ENCODE data around the gene SEMA4C.

Gene SEMA4C

DNA sequence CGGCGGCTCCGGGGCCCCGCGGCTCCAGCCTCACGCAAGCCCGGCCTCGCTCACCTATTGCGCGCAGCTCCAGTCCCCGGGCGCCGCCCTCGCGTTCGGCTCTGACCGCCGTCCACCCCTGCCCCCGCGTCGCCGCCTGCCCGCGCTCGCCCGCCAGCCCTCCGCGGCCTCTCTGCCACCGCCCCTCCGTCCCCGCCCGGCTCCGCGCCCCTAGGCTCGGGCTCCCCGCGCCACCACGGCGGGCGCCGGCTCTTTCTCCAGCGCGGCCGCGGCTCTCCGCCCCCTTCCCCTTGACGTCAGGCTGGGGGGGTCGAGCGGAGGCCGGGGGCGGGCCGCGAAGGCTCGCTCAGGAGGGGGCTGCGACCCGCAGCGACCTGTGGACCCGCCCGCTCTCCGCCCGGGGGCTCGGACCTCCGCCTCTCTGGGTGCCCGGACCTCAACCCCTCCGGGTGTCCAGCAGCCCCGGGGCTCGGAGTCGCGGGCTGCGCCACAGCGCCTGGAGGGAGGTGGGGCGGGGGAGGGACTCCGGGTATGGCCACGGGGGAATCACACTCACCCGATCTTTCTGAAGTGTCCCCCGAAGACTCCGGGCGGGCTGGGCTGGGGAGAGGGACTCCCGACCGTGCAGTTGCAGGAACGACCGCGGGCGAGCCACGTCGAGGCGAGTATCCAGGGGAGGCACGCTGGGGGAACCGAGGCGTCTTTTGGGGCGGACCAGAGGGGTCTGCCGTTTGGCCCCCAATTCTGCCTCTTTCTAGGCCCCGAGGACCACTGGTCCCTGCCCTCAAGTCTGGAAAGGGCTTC, at the start of gene SEMA4C:
Gene SEMA4C, minus strand, starts transcription at position 259 of the 804 bp plus-strand sequence. CDS start 2,194 bp downstream, outside the sequence.
- TF ChIP-seq FOXP2 (optimal IDR thresholded peaks at IDR 0.05; ENCODE audit: control extremely low read depth, extremely low read length, insufficient read depth) (no peak), EZH2 (IDR thresholded peaks at IDR 0.05) (no peak), POLR2AphosphoS5 (IDR thresholded peaks at IDR 0.05; ENCODE audit: borderline replicate concordance, low read depth, low read length) (no peak; the same call in 1 of the 2 replicates)
- Histone ChIP-seq H3K4me3 (peak within 1 kb of the TSS; percentile 95), H3K9ac (ENCODE audit: insufficient read length) (peak within 1 kb of the TSS; percentile 96), H3K9me3 (ENCODE audit: low read depth, low read length) (no peaks in the 10 kb centered on the region), H3K36me3 (ENCODE audit: insufficient read depth, low read length) (peaks cover 16% of the 10 kb centered on the region; the same call in 1 of the 2 replicates), H3K27ac (peak within 1 kb of the TSS; percentile 83)
- no peak for DNase-seq (ENCODE audit: low read depth, low spot score)

- Histone ChIP-seq H3K9ac (ENCODE audit: insufficient read length) (no peak overlapping the region), H3K4me3 (no peak overlapping the region), H3K27ac (no peak overlapping the region), H3K36me3 (ENCODE audit: insufficient read depth, low read length) (no peaks in the 10 kb centered on the region), H3K9me3 (ENCODE audit: low read depth, low read length) (no peaks in the 10 kb centered on the region)
- TF ChIP-seq EZH2 (IDR thresholded peaks at IDR 0.05), result no peak
- TF ChIP-seq POLR2AphosphoS5 (IDR thresholded peaks at IDR 0.05; ENCODE audit: borderline replicate concordance, low read depth, low read length), result no peak
- TF ChIP-seq FOXP2 (optimal IDR thresholded peaks at IDR 0.05; ENCODE audit: control extremely low read depth, extremely low read length, insufficient read depth), result no peak
- DNase-seq (ENCODE audit: low read depth, low spot score), result no peak
Observed at GRCh38 chr2:96918754-96919550, 49.1 kb upstream of the SEMA4C start.

DNA sequence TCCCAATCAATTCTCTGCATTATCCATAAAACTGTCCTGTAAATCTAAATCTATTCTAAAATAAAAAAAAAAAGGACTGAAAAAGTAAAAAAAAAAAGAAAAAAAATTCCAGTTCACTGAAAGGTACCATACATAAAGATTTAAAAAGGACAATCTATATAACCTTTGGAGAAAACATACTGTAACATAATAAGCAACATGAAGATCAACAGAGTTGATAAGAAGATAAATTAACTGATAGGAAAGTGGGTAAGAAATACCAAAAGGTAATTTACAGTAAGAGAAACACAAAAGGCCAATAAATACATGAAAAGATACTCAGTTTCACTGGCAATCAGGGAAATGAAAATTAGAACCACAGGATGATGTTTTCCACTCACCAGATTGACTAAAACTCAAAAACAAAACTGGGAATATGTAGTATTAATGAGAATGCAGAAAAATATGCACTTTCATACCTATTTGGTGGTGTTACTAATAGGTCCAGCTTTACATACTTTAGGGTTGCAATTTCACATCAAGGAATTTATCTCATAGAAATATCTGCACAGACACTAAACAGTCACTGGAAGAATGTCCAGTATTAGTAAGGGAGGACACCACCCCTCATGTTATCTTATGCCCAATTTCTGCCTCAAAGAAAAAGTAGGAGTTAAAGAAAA, 48.3 kb upstream of the SEMA4C start:
- Histone ChIP-seq H3K9ac (ENCODE audit: insufficient read length) (no peak overlapping the region), H3K4me3 (no peak overlapping the region), H3K27ac (no peak overlapping the region), H3K36me3 (ENCODE audit: insufficient read depth, low read length) (no peaks in the 10 kb centered on the region), H3K9me3 (ENCODE audit: low read depth, low read length) (no peaks in the 10 kb centered on the region)
- no peak for DNase-seq (ENCODE audit: low read depth, low spot score)
- no peak for TF ChIP-seq FOXP2 (optimal IDR thresholded peaks at IDR 0.05; ENCODE audit: control extremely low read depth, extremely low read length, insufficient read depth)

DNA sequence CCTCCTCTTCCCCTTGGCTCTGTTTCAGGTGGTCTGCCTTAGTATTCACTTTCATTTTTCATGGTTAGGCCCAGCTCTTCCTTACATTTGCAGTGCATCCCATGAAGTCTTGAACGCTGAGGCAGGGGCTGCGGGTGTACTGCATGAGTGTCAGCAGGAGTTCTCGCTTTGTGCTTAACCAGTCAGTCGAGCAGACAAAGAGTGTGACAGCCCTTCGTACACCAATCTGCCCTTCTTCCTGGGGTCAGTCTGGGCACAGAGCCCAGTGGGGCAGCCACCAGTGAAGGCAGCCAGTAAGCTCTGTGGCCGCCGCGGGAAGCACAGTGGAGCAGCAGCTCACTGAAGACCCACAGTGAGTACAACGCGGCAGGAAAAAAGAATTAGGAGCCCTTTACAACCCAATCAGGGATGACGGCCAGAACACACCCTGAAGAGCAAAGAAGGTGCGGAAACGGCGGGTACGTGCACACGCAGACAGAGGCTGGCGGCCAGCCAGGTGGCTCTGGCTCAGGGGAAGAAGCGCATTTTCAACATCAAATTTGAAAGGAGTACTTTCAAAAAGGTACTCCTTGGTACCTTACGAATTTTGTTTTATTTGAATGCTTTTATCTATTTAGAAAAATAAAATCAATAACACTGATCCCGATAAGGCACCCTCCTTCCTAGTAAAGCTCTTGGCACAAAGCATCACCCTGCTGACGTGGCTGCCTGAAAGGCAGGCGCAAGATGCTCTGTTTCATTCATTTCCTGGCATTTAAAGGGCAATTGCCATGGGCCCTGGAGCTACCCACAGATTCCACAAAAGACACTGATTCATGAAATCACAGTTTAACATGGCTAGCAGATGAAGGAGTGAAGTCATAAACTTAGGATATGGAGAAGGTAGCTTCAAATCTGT, 47.0 kb upstream of the SEMA4C start:
- Histone ChIP-seq H3K9me3 (ENCODE audit: low read depth, low read length) (no peaks in the 10 kb centered on the region), H3K9ac (ENCODE audit: insufficient read length) (no peak overlapping the region), H3K4me3 (no peak overlapping the region), H3K36me3 (ENCODE audit: insufficient read depth, low read length) (no peaks in the 10 kb centered on the region), H3K27ac (no peak overlapping the region)
- no peak for DNase-seq (ENCODE audit: low read depth, low spot score)
- TF ChIP-seq FOXP2 (optimal IDR thresholded peaks at IDR 0.05; ENCODE audit: control extremely low read depth, extremely low read length, insufficient read depth) (no peak), POLR2AphosphoS5 (IDR thresholded peaks at IDR 0.05; ENCODE audit: borderline replicate concordance, low read depth, low read length) (no peak), EZH2 (IDR thresholded peaks at IDR 0.05) (no peak)

GRCh38 chr2:96916156-96916630, 46.3 kb upstream of the SEMA4C start:
- Histone ChIP-seq H3K9ac (ENCODE audit: insufficient read length) (no peak overlapping the region), H3K9me3 (ENCODE audit: low read depth, low read length) (no peaks in the 10 kb centered on the region), H3K4me3 (no peak overlapping the region), H3K36me3 (ENCODE audit: insufficient read depth, low read length) (no peaks in the 10 kb centered on the region), H3K27ac (no peak overlapping the region)
- no peak for TF ChIP-seq EZH2 (IDR thresholded peaks at IDR 0.05)
- TF ChIP-seq POLR2AphosphoS5 (IDR thresholded peaks at IDR 0.05; ENCODE audit: borderline replicate concordance, low read depth, low read length), result no peak
- TF ChIP-seq FOXP2 (optimal IDR thresholded peaks at IDR 0.05; ENCODE audit: control extremely low read depth, extremely low read length, insufficient read depth), result no peak
- no peak for DNase-seq (ENCODE audit: low read depth, low spot score)

- no peak for DNase-seq (ENCODE audit: low read depth, low spot score)
- Histone ChIP-seq H3K9ac (ENCODE audit: insufficient read length) (no peak overlapping the region), H3K9me3 (ENCODE audit: low read depth, low read length) (no peaks in the 10 kb centered on the region)
Observed at GRCh38 chr2:96914332-96914731, 44.5 kb upstream of the SEMA4C start.

DNA sequence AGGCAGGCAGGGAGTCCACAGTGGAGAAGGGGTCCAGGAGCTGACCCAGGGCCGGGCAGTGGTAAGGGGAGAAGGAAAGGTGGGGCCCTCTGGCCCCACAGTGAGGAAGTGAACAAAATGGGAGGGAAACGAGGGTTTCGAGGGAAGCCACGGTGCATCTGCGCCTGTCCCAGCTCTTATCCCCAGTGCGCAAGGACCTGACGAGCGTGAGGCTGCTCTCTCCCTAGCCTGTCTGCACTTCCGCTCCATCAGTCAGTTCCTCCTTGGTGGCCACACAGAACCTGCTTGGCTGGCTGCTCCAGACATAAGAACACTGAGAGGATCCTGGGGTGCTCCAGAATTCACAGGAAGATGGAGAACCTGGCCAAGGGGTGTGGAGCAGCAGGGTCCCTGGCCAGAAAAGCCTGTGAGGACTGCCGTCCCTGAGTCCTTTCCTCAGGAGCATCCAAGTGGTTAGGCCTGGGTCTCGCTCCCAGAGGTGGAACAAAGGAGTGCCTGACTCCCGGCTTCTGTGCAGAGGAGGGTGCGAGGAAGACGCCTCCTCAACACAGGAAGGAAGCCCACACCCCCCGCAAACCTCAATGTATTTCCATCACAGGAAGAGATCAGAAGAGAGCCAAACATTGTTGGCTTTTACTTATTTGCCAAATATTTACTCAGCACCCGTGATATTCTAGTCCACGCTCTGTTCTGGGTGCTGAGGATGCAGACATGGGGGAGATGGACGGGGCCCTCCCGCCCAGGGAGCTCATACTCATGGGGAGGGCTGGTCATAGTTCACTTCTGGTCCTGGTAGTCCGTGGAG, 43.7 kb upstream of the SEMA4C start:
- H3K9me3 ChIP-seq (ENCODE audit: low read depth, low read length), result no peaks in the 10 kb centered on the region
- no peak for DNase-seq (ENCODE audit: low read depth, low spot score)
- H3K36me3 ChIP-seq (ENCODE audit: insufficient read depth, low read length), result no peaks in the 10 kb centered on the region
- no peak overlapping the region for H3K4me3 ChIP-seq
- H3K9ac ChIP-seq (ENCODE audit: insufficient read length), result no peak overlapping the region
- no peak for TF ChIP-seq POLR2AphosphoS5 (IDR thresholded peaks at IDR 0.05; ENCODE audit: borderline replicate concordance, low read depth, low read length)
- TF ChIP-seq EZH2 (IDR thresholded peaks at IDR 0.05), result no peak
- no peak overlapping the region for H3K27ac ChIP-seq

More at GRCh38 chr2:96914332-96914731, 44.5 kb upstream of the SEMA4C start:
- no peak overlapping the region for H3K27ac ChIP-seq
- no peak for TF ChIP-seq EZH2 (IDR thresholded peaks at IDR 0.05)
- TF ChIP-seq POLR2AphosphoS5 (IDR thresholded peaks at IDR 0.05; ENCODE audit: borderline replicate concordance, low read depth, low read length), result no peak
- TF ChIP-seq FOXP2 (optimal IDR thresholded peaks at IDR 0.05; ENCODE audit: control extremely low read depth, extremely low read length, insufficient read depth), result no peak
- no peak overlapping the region for H3K4me3 ChIP-seq
- no peaks in the 10 kb centered on the region for H3K36me3 ChIP-seq (ENCODE audit: insufficient read depth, low read length)

Measured in SK-N-MC (cell line).